HG02870 (cell line): ENCODE measurements around the gene NUP153.
A peak's percentile ranks its signal among the peaks of the same experiment; 100 is the strongest.
"Not testable (repeated sequence)": the region's sequence is repeated elsewhere in the genome, so short reads cannot be mapped to it uniquely, and the experiment has no call there.

Experiments used
- ATAC-seq: cut with Tn5 transposase; IDR thresholded peaks from one replicate; pipeline ENCODE4 v1.9.1; 2021; ENCODE audit warnings: mild to moderate bottlenecking, moderate library complexity; ENCODE audit not compliant: unreplicated experiment

The NUP153 gene

GRCh38 chr6:17714879-17715851 lies 8.4 kb upstream of the NUP153 start:
- ATAC-seq = peak; percentile 85

GRCh38 chr6:17714177-17714576 lies 7.5 kb upstream of the NUP153 start:
- ATAC-seq = no peak

- no peak for ATAC-seq
Measured at GRCh38 chr6:17712576-17712975, 5.9 kb upstream of the NUP153 start.

- ATAC-seq = no peak
Measured at GRCh38 chr6:17710331-17710730, 3.6 kb upstream of the NUP153 start.

GRCh38 chr6:17709476-17709875 lies 2.8 kb upstream of the NUP153 start:
- ATAC-seq = no peak

GRCh38 chr6:17708035-17708434 lies 1.3 kb upstream of the NUP153 start:
- not testable (repeated sequence) for ATAC-seq

GRCh38 chr6:17707371-17707651 lies 586 bp upstream of the NUP153 start:
- no peak for ATAC-seq

- ATAC-seq = peak; percentile 62
Measured at GRCh38 chr6:17705778-17706579, 746 bp downstream of the NUP153 start.

GRCh38 chr6:17705428-17705777 lies 1.3 kb downstream of the NUP153 start:
- peak; percentile 2 for ATAC-seq

GRCh38 chr6:17703256-17703694 lies 3.5 kb downstream of the NUP153 start:
- no peak for ATAC-seq

GRCh38 chr6:17700421-17701416 lies 6.0 kb downstream of the NUP153 start:
- no peak for ATAC-seq

- no peak for ATAC-seq
Measured at GRCh38 chr6:17691925-17692538, 14.7 kb downstream of the NUP153 start.

GRCh38 chr6:17688481-17688880 lies 18.2 kb downstream of the NUP153 start:
- no peak for ATAC-seq

- ATAC-seq = no peak
Measured at GRCh38 chr6:17687136-17687535, 19.6 kb downstream of the NUP153 start.

- ATAC-seq = no peak
Measured at GRCh38 chr6:17684134-17684533, 22.6 kb downstream of the NUP153 start.

- ATAC-seq = no peak
Measured at GRCh38 chr6:17683428-17683827, 23.3 kb downstream of the NUP153 start.

GRCh38 chr6:17679726-17680125 lies 27.0 kb downstream of the NUP153 start:
- ATAC-seq = no peak

- ATAC-seq = no peak
Measured at GRCh38 chr6:17677602-17678001, 29.1 kb downstream of the NUP153 start.

- no peak for ATAC-seq
Measured at GRCh38 chr6:17673543-17674254, 33.0 kb downstream of the NUP153 start.
